Keratinocyte (primary cell): Measurements from ENCODE around the gene SIRPG. TPM values are rescaled to one million over a fixed set of nuclear protein-coding genes. Genes with fewer than 3 reads are reported as not detected.

ENCODE experiments used
- DNase-seq: peaks from one replicate; pipeline ENCODE4 v3.0.0-alpha.2; 2011; ENCODE audit warnings: low read depth, missing footprints, low spot score
- FAIRE-seq: peaks from 2 replicates; lab custom pipeline; 2011; peaks lifted over from hg19 to GRCh38; lab: Jason Lieb, UNC
- H2AFZ ChIP-seq: 2 replicates; pipeline ENCODE4 v1.6.0; 2012; ENCODE audit warnings: low read length, control low read depth, inconsistent platforms; ENCODE audit not compliant: control insufficient read depth
- H3K27ac ChIP-seq: 2 replicates; pipeline ENCODE4 v1.5.1; 2011; ENCODE audit warnings: low read length; ENCODE audit not compliant: control insufficient read depth, insufficient read depth
- H3K27me3 ChIP-seq: 3 replicates; pipeline ENCODE4 v1.6.0; 2011; ENCODE audit warnings: low read length; ENCODE audit not compliant: control insufficient read depth, insufficient read depth; ENCODE audit errors: extremely low read depth
- H3K36me3 ChIP-seq, 2 experiments: 2 replicates in 1 of 2; 3 replicates in 1 of 2; pipeline ENCODE4 v1.5.1; 2011; ENCODE audit warnings: low read length in 2 of 2, mild to moderate bottlenecking in 1 of 2; ENCODE audit not compliant: control insufficient read depth in 2 of 2, insufficient read depth in 2 of 2; ENCODE audit errors: extremely low read depth in 1 of 2
- H3K4me1 ChIP-seq: 3 replicates; pipeline ENCODE4 v1.5.1; 2011; ENCODE audit warnings: low read length; ENCODE audit not compliant: control insufficient read depth, insufficient read depth; ENCODE audit errors: extremely low read depth
- H3K4me2 ChIP-seq: 3 replicates; pipeline ENCODE4 v1.6.0; 2011; ENCODE audit warnings: low read depth, low read length; ENCODE audit not compliant: control insufficient read depth, insufficient read depth; ENCODE audit errors: extremely low read depth
- H3K4me3 ChIP-seq, 3 experiments: fragments of 200-600 bp in 1 of 3; sonication (generic) in 1 of 3; 2 replicates in 2 of 3; 3 replicates in 1 of 3; pipeline ENCODE4 v1.5.1; 2011 to 2016; ENCODE audit warnings: low read length in 3 of 3, mild to moderate bottlenecking in 3 of 3, control low read depth in 2 of 3, inconsistent platforms in 1 of 3, low read depth in 1 of 3, mixed read lengths in 1 of 3, mixed run types in 1 of 3, moderate library complexity in 1 of 3; ENCODE audit not compliant: control insufficient read depth in 2 of 3, insufficient read depth in 2 of 3; ENCODE audit errors: extremely low read depth in 1 of 3
- H3K79me2 ChIP-seq: 2 replicates; pipeline ENCODE4 v1.6.0; 2012; ENCODE audit warnings: low read length; ENCODE audit not compliant: control insufficient read depth, insufficient read depth
- H3K9ac ChIP-seq: 3 replicates; pipeline ENCODE4 v1.6.0; 2011; ENCODE audit warnings: low read length; ENCODE audit not compliant: control insufficient read depth, insufficient read depth; ENCODE audit errors: extremely low read depth
- H3K9me1 ChIP-seq: 3 replicates; pipeline ENCODE4 v1.6.0; 2011; ENCODE audit warnings: low read length; ENCODE audit not compliant: control insufficient read depth, insufficient read depth; ENCODE audit errors: extremely low read depth
- H3K9me3 ChIP-seq: 2 replicates; pipeline ENCODE4 v1.5.1; 2012; ENCODE audit warnings: low read depth, low read length; ENCODE audit not compliant: control insufficient read depth
- H4K20me1 ChIP-seq: 3 replicates; pipeline ENCODE4 v1.6.0; 2011; ENCODE audit warnings: low read length; ENCODE audit not compliant: control insufficient read depth, insufficient read depth; ENCODE audit errors: extremely low read depth
- CTCF ChIP-seq, 3 experiments: IDR thresholded peaks in 1 of 3; conservative IDR thresholded peaks in 1 of 3; optimal IDR thresholded peaks in 1 of 3; 2 replicates in 2 of 3; 3 replicates in 1 of 3; pipeline versions ENCODE3 to v1.5.1; 2011; ENCODE audit warnings: low read length in 3 of 3, mild to moderate bottlenecking in 3 of 3, moderate library complexity in 2 of 3, control low read depth in 1 of 3, inconsistent platforms in 1 of 3; ENCODE audit not compliant: insufficient read depth in 2 of 3; ENCODE audit errors: extremely low read depth in 1 of 3
- EZH2 ChIP-seq: IDR thresholded peaks from one replicate; pipeline ENCODE4 v1.6.1; 2012; ENCODE audit warnings: inconsistent platforms, mild to moderate bottlenecking, low read length, moderate library complexity
- dilution Hi-C: fragments of 300-500 bp; cut with MboI; formaldehyde crosslinking; loops from one replicate; pipeline ENCODE4 v1.7.0; 2020; ENCODE audit warnings: low sequenced_read_pairs; ENCODE audit not compliant: extremely low pct_ligation_motif_present
- polyA plus RNA-seq, 5 experiments: library from polyadenylated mRNA; depleted of rRNA in 3 of 5; stranded (reverse) in 3 of 5; stranded (forward) in 1 of 5; unstranded in 1 of 5; fragments of >200 nt; gene quantifications; 1 replicate in 1 of 5; 2 replicates in 3 of 5; 3 replicates in 1 of 5; pipeline versions ENCODE4 v1.2.1 to v1.2.3, GENCODE V29; 2011 to 2012; ENCODE audit warnings: missing spikeins in 2 of 5, low read depth in 1 of 5, low replicate concordance in 1 of 5

The SIRPG gene
- polyA plus RNA-seq, 1 donor (not counting 4 experiments of a cell fraction or from before 2014, with no cell fraction given) = not detected

GRCh38 chr20:1627200-1627550, 30.4 kb downstream of the SIRPG start:
- dilution Hi-C loops = no loop called here
- Histone ChIP-seq H3K27ac (no peak overlapping the region), H2AFZ (no peak overlapping the region), H3K9ac (no peak overlapping the region), H3K4me2 (no peak overlapping the region), H3K4me1 (peaks cover 8% of the 10 kb centered on the region), H3K36me3 (no peaks in the 10 kb centered on the region), H3K9me1 (no peaks in the 10 kb centered on the region), H4K20me1 (no peaks in the 10 kb centered on the region), H3K4me3 (no peak overlapping the region), H3K27me3 (no peaks in the 10 kb centered on the region), H3K79me2 (no peaks in the 10 kb centered on the region), H3K9me3 (no peaks in the 10 kb centered on the region)
- DNase-seq = no peak
- no peak for FAIRE-seq
- TF ChIP-seq EZH2 = no peak
- no peak for TF ChIP-seq CTCF (optimal IDR thresholded peaks at IDR 0.05 in 1 of 3, IDR thresholded peaks at IDR 0.05 in 1 of 3, conservative IDR thresholded peaks at IDR 0.05 in 1 of 3; ENCODE audit: extremely low read depth in 1 of 3, insufficient read depth in 2 of 3, low read length in 3 of 3)

- Histone ChIP-seq H3K27ac (no peak overlapping the region), H3K27me3 (no peaks in the 10 kb centered on the region), H3K9me1 (no peaks in the 10 kb centered on the region), H2AFZ (no peak overlapping the region), H3K4me2 (no peak overlapping the region), H3K4me1 (peaks cover 8% of the 10 kb centered on the region), H3K79me2 (no peaks in the 10 kb centered on the region), H3K4me3 (no peak overlapping the region), H3K9me3 (no peaks in the 10 kb centered on the region), H3K36me3 (no peaks in the 10 kb centered on the region), H3K9ac (no peak overlapping the region), H4K20me1 (no peaks in the 10 kb centered on the region)
- DNase-seq (no peak), FAIRE-seq (no peak)
- TF ChIP-seq CTCF (optimal IDR thresholded peaks at IDR 0.05 in 1 of 3, IDR thresholded peaks at IDR 0.05 in 1 of 3, conservative IDR thresholded peaks at IDR 0.05 in 1 of 3; ENCODE audit: extremely low read depth in 1 of 3, insufficient read depth in 2 of 3, low read length in 3 of 3) = no peak
- TF ChIP-seq EZH2 = no peak
- dilution Hi-C loops = no loop called here
Measured at GRCh38 chr20:1626528-1627199, 30.9 kb downstream of the SIRPG start.
